ENCODE data around the gene PABPN1. TPM values are rescaled to one million over a fixed set of nuclear protein-coding genes. Genes with fewer than 3 reads are reported as not detected.

The PABPN1 gene
- total and polyA plus RNA-seq, 4 donors: 94.9 to 282 (median 176) TPM

DNA sequence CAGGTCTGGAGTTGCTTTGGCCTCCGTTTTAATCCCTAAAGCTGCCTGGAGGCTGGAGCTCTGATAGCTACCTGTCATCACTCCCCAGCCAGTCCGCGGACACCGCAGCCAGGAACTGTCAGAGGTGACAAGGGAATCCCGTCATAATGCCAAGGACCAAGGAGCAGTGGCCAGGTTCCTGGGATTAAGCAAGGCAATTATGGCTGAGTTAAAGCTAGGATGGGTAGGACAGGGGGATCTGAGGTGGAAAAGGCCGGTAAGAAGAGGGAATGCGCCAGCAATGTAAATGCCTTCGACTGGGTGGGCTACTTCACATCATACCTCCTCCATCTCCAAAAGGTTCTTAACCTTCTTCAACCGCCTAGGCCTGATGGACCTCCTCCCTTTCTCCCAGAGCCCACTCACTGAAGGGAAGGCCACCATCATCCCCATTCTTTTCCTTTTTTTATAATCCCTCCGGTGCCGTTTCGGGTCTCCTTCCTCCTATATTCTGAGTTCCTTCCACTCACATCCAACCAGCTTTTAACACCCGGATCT lies 20.5 kb upstream of the PABPN1 start:
- 4% methylated on average over 10 of the region's 13 CpGs for WGBS (ENCODE audit: insufficient coverage)
- Histone ChIP-seq H3K4me3 (ENCODE audit: low read depth, low read length) (peak overlapping the region; percentile 88), H3K9me3 (ENCODE audit: control insufficient read depth, insufficient read depth, low read length) (no peaks in the 10 kb centered on the region)

GRCh38 chr14:23301288-23301968 lies 19.8 kb upstream of the PABPN1 start:
- Histone ChIP-seq H3K27ac (ENCODE audit: low read depth, low read length) (peak overlapping the region; percentile 100), H3K27me3 (ENCODE audit: control insufficient read depth, insufficient read depth, low read length) (no peaks in the 10 kb centered on the region), H3K9me3 (ENCODE audit: control insufficient read depth, insufficient read depth, low read length) (no peaks in the 10 kb centered on the region), H3K36me3 (ENCODE audit: control insufficient read depth, insufficient read depth, low read length) (peaks cover 18% of the 10 kb centered on the region), H3K4me1 (ENCODE audit: control insufficient read depth, insufficient read depth, low read length) (peaks cover 27% of the 10 kb centered on the region), H3K4me3 (ENCODE audit: low read depth, low read length) (peak overlapping the region; percentile 88)
- WGBS (ENCODE audit: insufficient coverage): under 1% methylated on average over 87 of the region's 87 CpGs
- peak; percentile 91 to 100 (median 98) for DNase-seq (ENCODE audit: low read depth in 4 of 6, low spot score in 6 of 6)

More for the DNA sequence above, 20.5 kb upstream of the PABPN1 start:
- peak in 1 of 6 donors; percentile 22 for DNase-seq (ENCODE audit: low read depth in 4 of 6, low spot score in 6 of 6)
- H3K27me3 ChIP-seq (ENCODE audit: control insufficient read depth, insufficient read depth, low read length): no peaks in the 10 kb centered on the region
- peak overlapping the region; percentile 100 for H3K27ac ChIP-seq (ENCODE audit: low read depth, low read length)
- H3K36me3 ChIP-seq (ENCODE audit: control insufficient read depth, insufficient read depth, low read length): peaks cover 18% of the 10 kb centered on the region
- H3K4me1 ChIP-seq (ENCODE audit: control insufficient read depth, insufficient read depth, low read length): peaks cover 22% of the 10 kb centered on the region

DNA sequence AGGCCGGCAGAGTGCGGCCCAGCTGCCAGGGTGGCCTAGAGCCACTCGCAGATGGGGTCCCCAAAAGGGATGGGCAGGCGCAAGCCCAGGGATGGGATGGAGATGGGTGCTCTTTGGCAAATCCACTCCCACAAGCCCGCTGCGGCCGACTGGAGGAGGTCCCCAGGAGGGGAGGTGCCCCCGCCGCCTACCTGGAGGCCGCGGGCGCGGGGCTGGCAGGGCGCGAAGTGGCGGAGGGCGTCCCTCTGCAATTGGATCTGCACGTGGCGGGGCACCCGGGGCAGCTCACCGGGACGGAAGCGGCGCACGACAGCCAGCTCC lies 19.3 kb upstream of the PABPN1 start:
- H3K27ac ChIP-seq (ENCODE audit: low read depth, low read length): peak overlapping the region; percentile 98
- no peaks in the 10 kb centered on the region for H3K27me3 ChIP-seq (ENCODE audit: control insufficient read depth, insufficient read depth, low read length)
- H3K9me3 ChIP-seq (ENCODE audit: control insufficient read depth, insufficient read depth, low read length): no peaks in the 10 kb centered on the region
- peak overlapping the region; percentile 72 for H3K4me3 ChIP-seq (ENCODE audit: low read depth, low read length)
- H3K36me3 ChIP-seq (ENCODE audit: control insufficient read depth, insufficient read depth, low read length): peaks cover 16% of the 10 kb centered on the region
- 0% methylated on average over 25 of the region's 25 CpGs for WGBS (ENCODE audit: insufficient coverage)
- no peak for DNase-seq (ENCODE audit: low read depth in 4 of 6, low spot score in 6 of 6)
- H3K4me1 ChIP-seq (ENCODE audit: control insufficient read depth, insufficient read depth, low read length): peaks cover 31% of the 10 kb centered on the region

- H3K36me3 ChIP-seq (ENCODE audit: control insufficient read depth, insufficient read depth, low read length): peaks cover 11% of the 10 kb centered on the region
- 1% methylated on average over 77 of the region's 81 CpGs for WGBS (ENCODE audit: insufficient coverage)
- no peaks in the 10 kb centered on the region for H3K27me3 ChIP-seq (ENCODE audit: control insufficient read depth, insufficient read depth, low read length)
- DNase-seq (ENCODE audit: low read depth in 4 of 6, low spot score in 6 of 6): peak in 3 of 6 donors; percentile 40 to 88 (median 83)
- H3K4me3 ChIP-seq (ENCODE audit: low read depth, low read length): peak within 1 kb of the TSS; percentile 72
- no peaks in the 10 kb centered on the region for H3K9me3 ChIP-seq (ENCODE audit: control insufficient read depth, insufficient read depth, low read length)
- peaks cover 37% of the 10 kb centered on the region for H3K4me1 ChIP-seq (ENCODE audit: control insufficient read depth, insufficient read depth, low read length)
- H3K27ac ChIP-seq (ENCODE audit: low read depth, low read length): peak within 1 kb of the TSS; percentile 98
Observed at GRCh38 chr14:23302290-23303225, 18.7 kb upstream of the PABPN1 start, which contains the start of gene PPP1R3E. Gene PPP1R3E (minus strand): TSS chr14:23302859. CDS start chr14:23302576, 283 bp downstream.

DNA sequence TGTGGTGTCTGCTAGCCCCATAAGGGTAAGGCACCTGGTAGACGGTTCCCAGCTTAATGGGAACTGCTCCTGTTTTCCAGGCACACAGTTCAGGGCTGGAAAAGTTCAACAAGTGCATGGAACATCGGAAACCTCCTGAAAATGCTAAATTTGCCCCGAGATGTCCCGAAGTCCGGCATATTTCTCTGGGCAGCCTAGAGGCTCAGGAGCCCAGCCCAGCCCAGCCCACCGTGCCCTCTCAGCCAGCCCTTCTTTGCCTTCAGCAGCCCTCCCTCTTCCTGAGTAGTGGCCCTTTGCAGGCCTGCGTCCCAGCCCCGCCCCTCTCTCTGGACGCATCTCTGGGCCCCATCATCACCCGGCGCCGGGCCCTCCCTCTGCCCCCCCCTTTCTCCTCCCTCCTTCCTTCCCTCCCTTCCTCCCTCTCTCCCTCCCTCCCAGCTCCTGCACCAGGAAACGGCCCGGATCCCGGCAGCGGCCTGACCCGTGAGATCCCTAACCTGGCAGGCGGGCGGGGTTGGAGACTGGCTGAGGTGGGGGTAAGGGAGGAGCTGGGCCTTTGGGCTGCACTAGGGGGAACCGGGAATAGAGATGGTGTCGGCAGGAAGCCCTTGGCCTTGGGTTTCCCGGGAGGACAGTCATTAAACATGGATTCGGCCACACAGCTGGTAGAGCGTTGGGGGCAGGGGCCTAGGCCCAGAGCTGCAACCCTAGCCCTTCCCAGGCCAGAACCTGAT lies 14.7 kb upstream of the PABPN1 start, which contains the start of gene BCL2L2:
Gene BCL2L2 (plus strand): TSS at position 422 of the 734 bp plus-strand sequence. CDS start 935 bp downstream, outside the sequence.
- peak within 1 kb of the TSS; percentile 98 for H3K4me3 ChIP-seq (ENCODE audit: low read depth, low read length)
- H3K4me1 ChIP-seq (ENCODE audit: control insufficient read depth, insufficient read depth, low read length): peaks cover 45% of the 10 kb centered on the region
- 0% methylated on average over 19 of the region's 24 CpGs for WGBS (ENCODE audit: insufficient coverage)
- H3K36me3 ChIP-seq (ENCODE audit: control insufficient read depth, insufficient read depth, low read length): peaks cover 34% of the 10 kb centered on the region
- H3K9me3 ChIP-seq (ENCODE audit: control insufficient read depth, insufficient read depth, low read length): no peaks in the 10 kb centered on the region
- H3K27me3 ChIP-seq (ENCODE audit: control insufficient read depth, insufficient read depth, low read length): no peaks in the 10 kb centered on the region
- peak; percentile 76 to 96 (median 84) for DNase-seq (ENCODE audit: low read depth in 4 of 6, low spot score in 6 of 6)
- H3K27ac ChIP-seq (ENCODE audit: low read depth, low read length): peak within 1 kb of the TSS; percentile 96

- H3K36me3 ChIP-seq (ENCODE audit: control insufficient read depth, insufficient read depth, low read length): peaks cover 34% of the 10 kb centered on the region
- peak overlapping the region; percentile 98 for H3K4me3 ChIP-seq (ENCODE audit: low read depth, low read length)
- no peaks in the 10 kb centered on the region for H3K9me3 ChIP-seq (ENCODE audit: control insufficient read depth, insufficient read depth, low read length)
- DNase-seq (ENCODE audit: low read depth in 4 of 6, low spot score in 6 of 6): peak in 1 of 6 donors; percentile 69
- peaks cover 45% of the 10 kb centered on the region for H3K4me1 ChIP-seq (ENCODE audit: control insufficient read depth, insufficient read depth, low read length)
- WGBS (ENCODE audit: insufficient coverage): 0% methylated on average over 2 of the region's 5 CpGs
- no peaks in the 10 kb centered on the region for H3K27me3 ChIP-seq (ENCODE audit: control insufficient read depth, insufficient read depth, low read length)
- H3K27ac ChIP-seq (ENCODE audit: low read depth, low read length): peak overlapping the region; percentile 96
Observed at GRCh38 chr14:23307146-23307530, 14.1 kb upstream of the PABPN1 start.

DNA sequence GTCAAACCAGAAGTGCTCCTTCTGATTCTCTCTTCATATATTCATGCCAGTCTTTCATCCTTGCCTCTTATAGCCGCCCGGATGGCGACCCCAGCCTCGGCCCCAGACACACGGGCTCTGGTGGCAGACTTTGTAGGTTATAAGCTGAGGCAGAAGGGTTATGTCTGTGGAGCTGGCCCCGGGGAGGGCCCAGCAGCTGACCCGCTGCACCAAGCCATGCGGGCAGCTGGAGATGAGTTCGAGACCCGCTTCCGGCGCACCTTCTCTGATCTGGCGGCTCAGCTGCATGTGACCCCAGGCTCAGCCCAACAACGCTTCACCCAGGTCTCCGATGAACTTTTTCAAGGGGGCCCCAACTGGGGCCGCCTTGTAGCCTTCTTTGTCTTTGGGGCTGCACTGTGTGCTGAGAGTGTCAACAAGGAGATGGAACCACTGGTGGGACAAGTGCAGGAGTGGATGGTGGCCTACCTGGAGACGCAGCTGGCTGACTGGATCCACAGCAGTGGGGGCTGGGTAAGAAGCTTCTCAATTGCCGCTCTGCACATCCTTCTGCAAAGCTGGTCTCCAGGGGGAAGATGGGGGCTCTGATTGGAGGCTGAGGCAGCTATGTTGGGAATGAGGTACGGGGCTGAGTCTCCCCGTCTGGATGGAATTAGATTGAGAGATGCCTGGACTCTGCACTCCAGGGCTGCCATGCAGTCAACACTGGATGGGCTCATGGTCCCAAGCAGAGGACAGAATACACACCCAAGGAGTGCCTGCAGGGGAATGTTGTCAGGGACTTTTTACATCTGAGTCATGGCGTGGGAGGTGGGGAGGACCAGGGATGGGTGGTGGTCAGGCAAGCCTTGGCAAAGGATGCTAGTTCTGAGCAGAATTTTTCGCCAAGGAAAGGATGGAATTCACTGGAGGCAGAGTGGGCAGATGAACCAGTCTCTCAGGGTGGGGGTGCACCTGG lies 13.3 kb upstream of the PABPN1 start:
- H3K4me3 ChIP-seq (ENCODE audit: low read depth, low read length): no peak overlapping the region
- no peaks in the 10 kb centered on the region for H3K27me3 ChIP-seq (ENCODE audit: control insufficient read depth, insufficient read depth, low read length)
- 89% methylated on average over 20 of the region's 22 CpGs for WGBS (ENCODE audit: insufficient coverage)
- H3K27ac ChIP-seq (ENCODE audit: low read depth, low read length): no peak overlapping the region
- H3K36me3 ChIP-seq (ENCODE audit: control insufficient read depth, insufficient read depth, low read length): peaks cover 34% of the 10 kb centered on the region
- H3K9me3 ChIP-seq (ENCODE audit: control insufficient read depth, insufficient read depth, low read length): no peaks in the 10 kb centered on the region
- DNase-seq (ENCODE audit: low read depth in 4 of 6, low spot score in 6 of 6): no peak
- H3K4me1 ChIP-seq (ENCODE audit: control insufficient read depth, insufficient read depth, low read length): peaks cover 40% of the 10 kb centered on the region

- no peak for DNase-seq (ENCODE audit: low read depth in 4 of 6, low spot score in 6 of 6)
- Histone ChIP-seq H3K9me3 (ENCODE audit: control insufficient read depth, insufficient read depth, low read length) (no peaks in the 10 kb centered on the region), H3K27ac (ENCODE audit: low read depth, low read length) (no peak overlapping the region), H3K36me3 (ENCODE audit: control insufficient read depth, insufficient read depth, low read length) (peaks cover 34% of the 10 kb centered on the region), H3K4me3 (ENCODE audit: low read depth, low read length) (no peak overlapping the region), H3K4me1 (ENCODE audit: control insufficient read depth, insufficient read depth, low read length) (peaks cover 37% of the 10 kb centered on the region), H3K27me3 (ENCODE audit: control insufficient read depth, insufficient read depth, low read length) (no peaks in the 10 kb centered on the region)
- 94% methylated on average over 17 of the region's 17 CpGs for WGBS (ENCODE audit: insufficient coverage)
Observed at GRCh38 chr14:23308721-23309445, 12.4 kb upstream of the PABPN1 start.
